Measurements from ENCODE around the gene CENPP.

The CENPP gene

DNA sequence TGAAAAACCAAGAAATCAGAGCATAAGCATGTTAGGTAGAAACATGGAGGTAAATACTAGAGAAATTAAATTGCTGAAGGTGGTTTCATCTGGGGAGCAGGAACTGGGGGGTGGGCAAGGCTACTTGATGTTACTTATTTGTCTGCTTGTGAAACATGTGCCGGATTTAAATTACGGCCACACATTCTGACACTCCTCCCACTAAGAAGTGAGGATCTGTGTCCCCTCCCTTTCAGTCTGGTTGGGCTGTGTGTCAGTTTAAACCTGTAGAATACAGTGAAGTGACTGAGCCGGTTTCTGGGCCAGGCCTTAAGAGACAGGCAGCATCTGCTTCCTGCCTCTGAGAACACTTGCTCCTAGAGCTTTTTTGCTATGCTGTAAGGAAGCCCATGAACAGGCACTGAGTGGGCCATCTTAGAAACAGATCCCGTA is 29.9 kb upstream of the CENPP start:
- H3K27ac ChIP-seq = no peak overlapping the region
- H3K4me3 ChIP-seq = no peak overlapping the region
- no peak for DNase-seq (ENCODE audit: low spot score)
- TF ChIP-seq, protein P1, sequence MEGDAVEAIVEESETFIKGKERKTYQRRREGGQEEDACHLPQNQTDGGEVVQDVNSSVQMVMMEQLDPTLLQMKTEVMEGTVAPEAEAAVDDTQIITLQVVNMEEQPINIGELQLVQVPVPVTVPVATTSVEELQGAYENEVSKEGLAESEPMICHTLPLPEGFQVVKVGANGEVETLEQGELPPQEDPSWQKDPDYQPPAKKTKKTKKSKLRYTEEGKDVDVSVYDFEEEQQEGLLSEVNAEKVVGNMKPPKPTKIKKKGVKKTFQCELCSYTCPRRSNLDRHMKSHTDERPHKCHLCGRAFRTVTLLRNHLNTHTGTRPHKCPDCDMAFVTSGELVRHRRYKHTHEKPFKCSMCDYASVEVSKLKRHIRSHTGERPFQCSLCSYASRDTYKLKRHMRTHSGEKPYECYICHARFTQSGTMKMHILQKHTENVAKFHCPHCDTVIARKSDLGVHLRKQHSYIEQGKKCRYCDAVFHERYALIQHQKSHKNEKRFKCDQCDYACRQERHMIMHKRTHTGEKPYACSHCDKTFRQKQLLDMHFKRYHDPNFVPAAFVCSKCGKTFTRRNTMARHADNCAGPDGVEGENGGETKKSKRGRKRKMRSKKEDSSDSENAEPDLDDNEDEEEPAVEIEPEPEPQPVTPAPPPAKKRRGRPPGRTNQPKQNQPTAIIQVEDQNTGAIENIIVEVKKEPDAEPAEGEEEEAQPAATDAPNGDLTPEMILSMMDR (IDR thresholded peaks at IDR 0.05) = no peak

DNA sequence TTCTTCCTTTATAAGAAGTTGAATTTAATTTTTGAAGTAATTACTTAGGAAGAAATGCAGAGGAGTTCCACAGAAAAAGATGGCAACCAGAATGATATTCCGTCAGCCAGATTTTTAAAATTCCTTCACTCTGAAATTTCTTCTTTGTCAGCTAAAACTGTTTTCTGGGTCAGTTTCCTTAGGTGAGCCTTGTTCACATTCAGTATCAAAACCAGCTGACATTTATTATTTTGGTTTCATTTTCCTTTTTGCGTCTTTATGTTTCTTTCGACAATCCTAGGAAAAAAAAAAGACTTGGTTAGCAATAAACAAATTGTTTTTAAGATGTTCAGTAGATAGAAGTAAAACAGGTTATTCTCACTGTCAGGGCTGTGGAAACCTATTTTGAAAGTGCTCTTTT is 28.1 kb upstream of the CENPP start:
- DNase-seq (ENCODE audit: low spot score) = no peak
- TF ChIP-seq, protein P1 (IDR thresholded peaks at IDR 0.05) = no peak

DNA sequence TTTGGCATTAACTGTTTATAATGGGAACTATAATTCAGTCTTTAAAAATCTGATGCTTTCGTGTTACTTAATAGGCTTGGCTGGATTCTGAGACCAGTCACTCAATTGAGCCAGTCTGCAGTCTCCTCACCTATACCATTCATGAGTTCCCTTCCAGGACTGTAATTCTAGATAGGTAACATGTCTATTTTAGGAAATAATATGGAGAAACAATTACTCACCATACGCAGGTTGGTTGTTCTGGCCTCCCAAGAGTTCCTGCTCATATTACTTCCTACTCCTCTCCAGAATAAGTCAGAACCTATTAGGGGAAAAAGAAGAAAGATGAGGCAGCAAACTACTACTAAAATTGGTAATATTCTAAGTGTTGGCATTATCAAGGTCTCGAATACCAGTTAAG is 27.7 kb upstream of the CENPP start:
- TF ChIP-seq, protein P1 (IDR thresholded peaks at IDR 0.05) = no peak
- no peak overlapping the region for H3K4me3 ChIP-seq
- no peak overlapping the region for H3K27ac ChIP-seq
- DNase-seq (ENCODE audit: low spot score) = no peak

More for the DNA sequence above, 28.1 kb upstream of the CENPP start:
- Histone ChIP-seq H3K4me3 (no peak overlapping the region), H3K27ac (no peak overlapping the region)

DNA sequence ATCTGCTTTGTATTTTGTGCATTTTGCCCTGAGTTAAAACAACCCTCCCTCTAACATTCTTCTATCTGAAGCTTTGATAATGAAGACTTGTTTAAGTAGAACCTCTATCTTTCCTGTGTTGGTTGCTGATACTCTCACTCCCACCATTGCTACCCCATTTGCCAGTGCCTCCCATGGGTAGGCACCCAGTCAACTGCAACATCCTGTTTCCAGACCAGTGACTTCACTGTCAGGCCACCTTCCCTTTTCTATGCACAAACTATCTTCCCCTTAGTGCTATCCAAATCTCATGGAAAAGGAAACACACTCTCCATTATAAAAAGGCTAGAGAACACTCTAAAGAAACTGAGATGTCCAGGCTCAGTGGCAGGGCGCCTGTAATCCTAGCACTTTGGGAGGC is 26.6 kb upstream of the CENPP start:
- TF ChIP-seq, protein P1 (IDR thresholded peaks at IDR 0.05) = no peak

GRCh38 chr9:92300936-92301335 is 24.8 kb upstream of the CENPP start:
- no peak overlapping the region for H3K27ac ChIP-seq
- TF ChIP-seq, protein P1 (IDR thresholded peaks at IDR 0.05) = no peak
- DNase-seq (ENCODE audit: low spot score) = no peak
- H3K4me3 ChIP-seq = no peak overlapping the region

More for the DNA sequence above, 26.6 kb upstream of the CENPP start:
- DNase-seq (ENCODE audit: low spot score) = no peak
- no peak overlapping the region for H3K27ac ChIP-seq
- H3K4me3 ChIP-seq = no peak overlapping the region

GRCh38 chr9:92308893-92309292 is 16.9 kb upstream of the CENPP start:
- no peak overlapping the region for H3K4me3 ChIP-seq
- no peak for DNase-seq (ENCODE audit: low spot score)
- TF ChIP-seq, protein P1 (IDR thresholded peaks at IDR 0.05) = no peak
- H3K27ac ChIP-seq = no peak overlapping the region

DNA sequence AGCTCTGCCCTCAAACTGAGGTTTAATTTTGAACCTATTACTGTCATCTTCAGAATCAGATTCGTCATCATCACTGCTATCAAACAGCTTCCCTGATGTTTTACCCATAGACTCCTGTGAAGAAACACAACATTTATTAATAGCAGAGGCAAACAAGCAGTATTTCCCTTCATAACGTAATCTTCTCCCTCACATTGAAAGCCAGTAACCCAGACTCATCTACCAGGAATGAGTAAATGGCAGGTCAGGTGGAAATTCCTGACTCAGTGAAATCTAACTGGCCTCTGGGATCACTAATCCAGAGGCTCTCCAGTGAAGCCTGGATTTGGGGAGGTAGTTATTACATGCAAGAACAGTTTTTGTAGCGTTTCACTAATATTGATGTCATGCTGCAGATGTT is 15.2 kb upstream of the CENPP start:
- Histone ChIP-seq H3K27ac (no peak overlapping the region), H3K4me3 (no peak overlapping the region)
- TF ChIP-seq, protein P1 (IDR thresholded peaks at IDR 0.05) = no peak
- no peak for DNase-seq (ENCODE audit: low spot score)

Data from coronary artery (tissue), 2 donors.